ENCODE data around the gene ARID5B. TPM values are rescaled to one million over a fixed set of nuclear protein-coding genes. Genes with fewer than 3 reads are reported as not detected.

ARID5B gene
- total RNA-seq, 4 donors from 2014 or later, result 10.5 to 167 (median 29.4) TPM

GRCh38 chr10:62044566-62044965 lies 143.1 kb downstream of the ARID5B start:
- no peaks in the 10 kb centered on the region for H3K27me3 ChIP-seq
- peaks cover 0 to 54% (median 31%) of the 10 kb centered on the region in 4 donors for H3K4me1 ChIP-seq
- no peaks in the 10 kb centered on the region for H3K9me3 ChIP-seq
- no peak for TF ChIP-seq POLR2A (IDR thresholded peaks at IDR 0.05)
- TF ChIP-seq, protein P1, sequence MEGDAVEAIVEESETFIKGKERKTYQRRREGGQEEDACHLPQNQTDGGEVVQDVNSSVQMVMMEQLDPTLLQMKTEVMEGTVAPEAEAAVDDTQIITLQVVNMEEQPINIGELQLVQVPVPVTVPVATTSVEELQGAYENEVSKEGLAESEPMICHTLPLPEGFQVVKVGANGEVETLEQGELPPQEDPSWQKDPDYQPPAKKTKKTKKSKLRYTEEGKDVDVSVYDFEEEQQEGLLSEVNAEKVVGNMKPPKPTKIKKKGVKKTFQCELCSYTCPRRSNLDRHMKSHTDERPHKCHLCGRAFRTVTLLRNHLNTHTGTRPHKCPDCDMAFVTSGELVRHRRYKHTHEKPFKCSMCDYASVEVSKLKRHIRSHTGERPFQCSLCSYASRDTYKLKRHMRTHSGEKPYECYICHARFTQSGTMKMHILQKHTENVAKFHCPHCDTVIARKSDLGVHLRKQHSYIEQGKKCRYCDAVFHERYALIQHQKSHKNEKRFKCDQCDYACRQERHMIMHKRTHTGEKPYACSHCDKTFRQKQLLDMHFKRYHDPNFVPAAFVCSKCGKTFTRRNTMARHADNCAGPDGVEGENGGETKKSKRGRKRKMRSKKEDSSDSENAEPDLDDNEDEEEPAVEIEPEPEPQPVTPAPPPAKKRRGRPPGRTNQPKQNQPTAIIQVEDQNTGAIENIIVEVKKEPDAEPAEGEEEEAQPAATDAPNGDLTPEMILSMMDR (IDR thresholded peaks at IDR 0.05), result no peak
- no peak for DNase-seq
- H3K27ac ChIP-seq, result peak overlapping the region in 3 of 4 donors; percentile 19 to 89 (median 79)
- H3K4me3 ChIP-seq, result no peak overlapping the region
- H3K36me3 ChIP-seq, result no peaks in the 10 kb centered on the region

- H3K27me3 ChIP-seq, result no peaks in the 10 kb centered on the region
- H3K4me3 ChIP-seq, result peak overlapping the region in 2 of 4 donors; percentile 38 to 47
- no peak for DNase-seq
- no peaks in the 10 kb centered on the region for H3K9me3 ChIP-seq
- peak overlapping the region; percentile 79 to 90 (median 88) for H3K27ac ChIP-seq
- no peak for TF ChIP-seq POLR2A (IDR thresholded peaks at IDR 0.05)
- TF ChIP-seq, protein P1 (IDR thresholded peaks at IDR 0.05), result no peak
- H3K4me1 ChIP-seq, result peaks cover 0 to 51% (median 31%) of the 10 kb centered on the region in 4 donors
- H3K36me3 ChIP-seq, result no peaks in the 10 kb centered on the region
These were observed 144.4 kb downstream of the ARID5B start for GRCh38 chr10:62045765-62046521.

DNA sequence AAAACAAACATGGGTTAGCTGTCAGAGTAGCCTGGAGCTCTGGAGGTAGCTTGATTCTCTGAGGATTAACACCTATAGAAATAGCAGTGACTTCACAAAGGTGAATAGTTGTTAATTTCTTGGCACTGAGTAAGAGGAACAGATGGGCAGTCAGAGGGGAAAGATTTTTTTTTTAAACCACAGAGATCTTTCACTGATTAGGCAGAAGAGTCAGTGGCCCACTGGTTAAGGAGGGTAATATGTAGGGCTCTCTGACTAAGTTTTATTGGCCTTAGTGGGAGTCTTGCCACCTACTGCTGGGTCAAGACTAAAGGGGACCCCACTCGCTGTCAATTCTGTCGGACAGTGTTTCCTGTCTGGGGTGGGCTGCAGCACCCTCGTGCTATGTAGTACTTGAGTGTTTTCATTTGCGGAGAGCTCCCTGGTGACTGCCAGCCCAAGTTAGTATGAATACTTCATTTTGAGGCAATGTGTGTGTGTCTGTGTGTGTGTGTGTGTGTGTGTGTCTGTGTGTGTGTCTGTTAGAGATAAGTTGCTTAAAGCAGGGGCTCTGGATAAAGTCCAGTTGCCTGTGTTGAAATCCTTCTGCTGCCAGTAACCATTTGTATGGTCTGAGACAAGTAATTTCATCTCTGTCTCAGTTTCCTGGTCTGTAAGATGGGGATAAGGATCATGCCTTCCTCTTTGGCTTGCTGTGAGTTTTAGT lies 145.2 kb downstream of the ARID5B start:
- H3K4me3 ChIP-seq, result peak overlapping the region in 3 of 4 donors; percentile 10 to 38 (median 16)
- TF ChIP-seq POLR2A (IDR thresholded peaks at IDR 0.05), result no peak
- TF ChIP-seq, protein P1 (IDR thresholded peaks at IDR 0.05), result no peak
- H3K27ac ChIP-seq, result peak overlapping the region; percentile 79 to 90 (median 88)
- H3K27me3 ChIP-seq, result no peaks in the 10 kb centered on the region
- H3K4me1 ChIP-seq, result peaks cover 0 to 50% (median 31%) of the 10 kb centered on the region in 4 donors
- H3K9me3 ChIP-seq, result no peaks in the 10 kb centered on the region
- DNase-seq, result no peak
- H3K36me3 ChIP-seq, result no peaks in the 10 kb centered on the region

DNA sequence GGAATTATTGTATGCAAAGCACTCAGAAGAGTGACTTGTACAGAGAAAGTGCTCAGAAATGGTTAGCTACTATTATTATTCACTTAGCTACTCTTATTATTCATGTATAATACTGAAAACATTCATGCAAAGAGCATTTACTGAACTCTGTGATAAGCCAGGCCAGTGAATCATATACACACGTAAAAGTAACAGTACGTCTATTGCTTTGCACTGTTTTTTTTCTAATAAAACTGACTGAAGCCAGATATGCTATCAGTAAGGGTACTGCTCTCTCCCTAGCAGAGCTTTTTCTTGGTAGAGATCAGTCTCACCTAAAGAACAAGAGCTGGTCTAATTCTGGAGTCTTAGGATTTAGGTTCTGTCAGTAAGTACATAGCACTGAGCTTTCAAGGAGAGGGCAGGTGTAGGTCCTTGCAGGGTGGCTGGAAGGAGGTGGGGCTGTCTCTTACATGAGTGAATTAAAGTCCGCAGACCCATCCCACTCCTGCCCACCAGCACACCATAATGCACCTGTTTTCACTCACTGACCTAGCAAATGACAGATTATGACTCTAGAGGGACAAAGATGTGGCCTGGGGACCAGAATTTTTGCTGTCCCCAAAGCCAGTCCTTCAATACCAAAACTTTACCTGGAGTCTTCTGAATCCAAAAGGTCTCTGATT lies 145.9 kb downstream of the ARID5B start:
- Histone ChIP-seq H3K27ac (peak overlapping the region; percentile 79 to 90 (median 88)), H3K36me3 (no peaks in the 10 kb centered on the region), H3K4me3 (peak overlapping the region in 1 of 4 donors; percentile 16), H3K27me3 (no peaks in the 10 kb centered on the region), H3K9me3 (no peaks in the 10 kb centered on the region), H3K4me1 (peaks cover 0 to 50% (median 31%) of the 10 kb centered on the region in 4 donors)
- no peak for TF ChIP-seq POLR2A (IDR thresholded peaks at IDR 0.05)
- TF ChIP-seq, protein P1 (IDR thresholded peaks at IDR 0.05), result no peak
- peak in 2 of 3 donors; percentile 46 to 60 for DNase-seq

DNA sequence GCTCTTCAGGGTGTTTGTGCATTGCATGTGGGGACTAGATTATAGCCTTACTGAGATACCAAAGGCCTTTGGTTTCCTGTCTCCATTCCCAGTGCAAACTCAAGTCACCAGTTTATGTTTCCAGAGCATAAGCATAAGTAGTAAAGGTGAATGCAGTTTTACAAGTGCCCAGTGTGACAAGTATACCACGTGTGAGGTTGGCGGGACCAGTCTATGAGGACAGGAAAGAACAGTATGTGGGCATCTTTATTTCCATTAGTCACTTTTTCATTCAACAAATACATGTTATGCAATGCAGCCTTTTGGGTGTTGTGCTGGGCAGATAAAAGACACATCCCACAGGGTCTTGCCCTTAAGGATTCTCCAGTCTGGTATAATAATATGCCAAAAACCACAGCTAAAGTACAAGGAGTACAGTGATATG lies 146.5 kb downstream of the ARID5B start:
- Histone ChIP-seq H3K4me1 (peaks cover 0 to 50% (median 30%) of the 10 kb centered on the region in 4 donors), H3K27ac (peak overlapping the region; percentile 79 to 90 (median 88)), H3K27me3 (no peaks in the 10 kb centered on the region), H3K9me3 (no peaks in the 10 kb centered on the region), H3K36me3 (peaks cover 0 to 6% (median 0%) of the 10 kb centered on the region in 3 donors), H3K4me3 (peak overlapping the region in 1 of 4 donors; percentile 16)
- DNase-seq, result peak in 2 of 3 donors; percentile 59 to 65
- TF ChIP-seq POLR2A (IDR thresholded peaks at IDR 0.05), result no peak
- TF ChIP-seq, protein P1 (IDR thresholded peaks at IDR 0.05), result no peak

All from Peyer's patch (tissue), 4 donors.